AG04450 (cell line): ENCODE results near the gene PARD3. TPM values are rescaled to one million over a fixed set of nuclear protein-coding genes. Genes with fewer than 3 reads are reported as not detected.

Source experiments
- CTCF ChIA-PET: fragments of 300-600, 350-600 bp; formaldehyde crosslinking; extraction: SDS; loops from one replicate; lab custom pipeline; 2022; ENCODE audit warnings: antibody characterized with exemption, inconsistent platforms; lab: Charles Lee
- POLR2A ChIA-PET: fragments of 350-600 bp; formaldehyde crosslinking; extraction: SDS; loops from one replicate; lab custom pipeline; 2021; ENCODE audit warnings: antibody characterized with exemption, inconsistent platforms; lab: Yijun Ruan, JAX
- DNase-seq: peaks from one replicate; pipeline ENCODE4 v3.0.0-alpha.2; 2011; ENCODE audit warnings: low read depth, low spot score
- H3K27ac ChIP-seq: one replicate; pipeline ENCODE4 v1.5.1; 2012; ENCODE audit warnings: low read depth, low read length, control low read depth
- H3K27me3 ChIP-seq: one replicate; pipeline ENCODE4 v1.6.0; 2012; ENCODE audit warnings: low read length; ENCODE audit not compliant: control insufficient read depth, insufficient read depth
- H3K4me3 ChIP-seq: 2 replicates; pipeline ENCODE4 v1.5.1; 2011; ENCODE audit warnings: mild to moderate bottlenecking, low read depth, low read length, control low read depth
- H3K9me3 ChIP-seq: 2 replicates; pipeline ENCODE4 v1.5.1; 2012; ENCODE audit warnings: low read length; ENCODE audit not compliant: control insufficient read depth, insufficient read depth
- CTCF ChIP-seq: IDR thresholded peaks from 2 replicates; pipeline ENCODE4 v1.5.1; 2011; ENCODE audit warnings: low read depth, low read length, control low read depth, inconsistent platforms
- polyA plus RNA-seq: library from polyadenylated mRNA; depleted of rRNA; stranded (reverse); fragments of >200 nt; gene quantifications from 2 replicates; pipeline ENCODE4 v1.2.3, GENCODE V29; 2011

The PARD3 gene
- polyA plus RNA-seq, 1 experiment, result 43.1 TPM

GRCh38 chr10:34465678-34466077 is 349.4 kb downstream of the PARD3 start:
- no peak for TF ChIP-seq CTCF
- ChIA-PET POLR2A (no interaction called here), CTCF (interaction anchor here (0.6 kb wide), 1 partner anchor 68 kb away, joined by 3 read pairs; no protein-coding TSS in a partner anchor)
- no peaks in the 10 kb centered on the region for H3K9me3 ChIP-seq
- H3K27me3 ChIP-seq, result no peaks in the 10 kb centered on the region
- DNase-seq, result no peak
- H3K27ac ChIP-seq, result no peak overlapping the region
- no peak overlapping the region for H3K4me3 ChIP-seq

GRCh38 chr10:34464591-34464990 is 350.5 kb downstream of the PARD3 start:
- Histone ChIP-seq H3K4me3 (no peak overlapping the region), H3K27ac (no peak overlapping the region), H3K27me3 (no peaks in the 10 kb centered on the region), H3K9me3 (no peaks in the 10 kb centered on the region)
- CTCF ChIA-PET, result no interaction called here
- POLR2A ChIA-PET, result no interaction called here
- TF ChIP-seq CTCF, result no peak
- no peak for DNase-seq

- ChIA-PET POLR2A (interaction anchor here (0.5 kb wide), 1 partner anchor 732 kb away, joined by 3 read pairs; no protein-coding TSS in a partner anchor), CTCF (no interaction called here)
- no peaks in the 10 kb centered on the region for H3K27me3 ChIP-seq
- H3K9me3 ChIP-seq, result no peaks in the 10 kb centered on the region
- TF ChIP-seq CTCF, result no peak
- no peak overlapping the region for H3K27ac ChIP-seq
- DNase-seq, result no peak
- H3K4me3 ChIP-seq, result no peak overlapping the region
Measured at GRCh38 chr10:34464000-34464399, 351.1 kb downstream of the PARD3 start.

GRCh38 chr10:34462993-34463392 is 352.1 kb downstream of the PARD3 start:
- TF ChIP-seq CTCF, result no peak
- CTCF ChIA-PET, result no interaction called here
- Histone ChIP-seq H3K27ac (no peak overlapping the region), H3K9me3 (no peaks in the 10 kb centered on the region), H3K27me3 (no peaks in the 10 kb centered on the region), H3K4me3 (no peak overlapping the region)
- POLR2A ChIA-PET, result no interaction called here
- no peak for DNase-seq

- no peak for DNase-seq
- no peak for TF ChIP-seq CTCF
- H3K9me3 ChIP-seq, result no peaks in the 10 kb centered on the region
- POLR2A ChIA-PET, result no interaction called here
- H3K27me3 ChIP-seq, result no peaks in the 10 kb centered on the region
- CTCF ChIA-PET, result no interaction called here
- no peak overlapping the region for H3K27ac ChIP-seq
- H3K4me3 ChIP-seq, result no peak overlapping the region
Measured at GRCh38 chr10:34462056-34462455, 353.0 kb downstream of the PARD3 start.
